DMS114 treated with DMSO at 0.1 percent for 48 hours (cell line): Measurements from ENCODE around the gene UFSP2.

ENCODE experiments used
- DNase-seq: peaks from one replicate; lab custom pipeline; 2025; ENCODE audit not compliant: unreplicated experiment; lab: John Stamatoyannopoulos, UW

UFSP2 gene

GRCh38 chr4:185426960-185427688 lies 1.4 kb upstream of the UFSP2 start:
- no peak for DNase-seq

GRCh38 chr4:185424905-185425646 lies 688 bp downstream of the UFSP2 start:
- peak; percentile 50 for DNase-seq

- no peak for DNase-seq
Observed at GRCh38 chr4:185421366-185422124, 4.2 kb downstream of the UFSP2 start.

GRCh38 chr4:185416955-185417354 lies 8.8 kb downstream of the UFSP2 start:
- DNase-seq = no peak

- DNase-seq = no peak
Observed at GRCh38 chr4:185412412-185412811, 13.4 kb downstream of the UFSP2 start.

GRCh38 chr4:185411849-185412248 lies 13.9 kb downstream of the UFSP2 start:
- DNase-seq = no peak

GRCh38 chr4:185408432-185408831 lies 17.3 kb downstream of the UFSP2 start:
- DNase-seq = no peak

- no peak for DNase-seq
Observed at GRCh38 chr4:185405296-185405999, 20.3 kb downstream of the UFSP2 start.

- no peak for DNase-seq
Observed at GRCh38 chr4:185404031-185404430, 21.7 kb downstream of the UFSP2 start.

- DNase-seq = no peak
Observed at GRCh38 chr4:185399466-185399865, 26.3 kb downstream of the UFSP2 start.

GRCh38 chr4:185398618-185399017 lies 27.1 kb downstream of the UFSP2 start:
- no peak for DNase-seq

- DNase-seq = peak; percentile 20
Observed at GRCh38 chr4:185396724-185397385, 28.9 kb downstream of the UFSP2 start, which contains the start of gene ANKRD37. TSS of gene ANKRD37 (plus strand) at chr4:185396841. CDS start at chr4:185396924, 83 bp downstream.

GRCh38 chr4:185395956-185396723 lies 29.6 kb downstream of the UFSP2 start:
- DNase-seq = peak; percentile 86

GRCh38 chr4:185395238-185395955 lies 30.4 kb downstream of the UFSP2 start, which contains the start of gene LRP2BP:
TSS of gene LRP2BP (minus strand) at chr4:185395924. CDS start at chr4:185378186, 17,738 bp downstream.
- DNase-seq = peak; percentile 37

- DNase-seq = no peak
Observed at GRCh38 chr4:185394568-185395237, 31.1 kb downstream of the UFSP2 start.

GRCh38 chr4:185392156-185392555 lies 33.6 kb downstream of the UFSP2 start:
- no peak for DNase-seq

GRCh38 chr4:185390941-185391340 lies 34.8 kb downstream of the UFSP2 start:
- no peak for DNase-seq

- no peak for DNase-seq
Observed at GRCh38 chr4:185387957-185388356, 37.8 kb downstream of the UFSP2 start.
